HG03432 (cell line): ENCODE results near the gene RBM28.
A peak's percentile ranks its signal among the peaks of the same experiment; 100 is the strongest.

Experiments used
- ATAC-seq: cut with Tn5 transposase; IDR thresholded peaks from one replicate; pipeline ENCODE4 v1.9.1; 2021; ENCODE audit warnings: mild to moderate bottlenecking, moderate library complexity; ENCODE audit not compliant: unreplicated experiment

Gene RBM28

GRCh38 chr7:128343554-128344430 lies at the start of gene RBM28:
TSS of gene RBM28 (minus strand) at chr7:128343908. CDS start at chr7:128343793, 115 bp downstream.
- peak; percentile 98 for ATAC-seq

- no peak for ATAC-seq
These were observed 49.0 kb upstream of the RBM28 start for GRCh38 chr7:128392446-128393327.

- no peak for ATAC-seq
These were observed 48.1 kb upstream of the RBM28 start for GRCh38 chr7:128391805-128392204.

- ATAC-seq = no peak
These were observed 47.3 kb upstream of the RBM28 start for GRCh38 chr7:128390871-128391565.

GRCh38 chr7:128389618-128390329 lies 46.1 kb upstream of the RBM28 start:
- no peak for ATAC-seq

GRCh38 chr7:128389085-128389617 lies 45.4 kb upstream of the RBM28 start:
- ATAC-seq = no peak

GRCh38 chr7:128388145-128388485 lies 44.4 kb upstream of the RBM28 start:
- no peak for ATAC-seq

- ATAC-seq = peak; percentile 79
These were observed 43.8 kb upstream of the RBM28 start for GRCh38 chr7:128387216-128388144.

- no peak for ATAC-seq
These were observed 42.5 kb upstream of the RBM28 start for GRCh38 chr7:128385988-128386925.

- no peak for ATAC-seq
These were observed 41.0 kb upstream of the RBM28 start for GRCh38 chr7:128384726-128385125.

GRCh38 chr7:128383776-128384175 lies 40.1 kb upstream of the RBM28 start:
- ATAC-seq = no peak

GRCh38 chr7:128381161-128381821 lies 37.6 kb upstream of the RBM28 start:
- no peak for ATAC-seq

- no peak for ATAC-seq
These were observed 36.9 kb upstream of the RBM28 start for GRCh38 chr7:128380483-128381106.

- no peak for ATAC-seq
These were observed 36.3 kb upstream of the RBM28 start for GRCh38 chr7:128379900-128380479.

GRCh38 chr7:128378637-128379036 lies 34.9 kb upstream of the RBM28 start:
- no peak for ATAC-seq

- no peak for ATAC-seq
These were observed 32.4 kb upstream of the RBM28 start for GRCh38 chr7:128376077-128376476.

GRCh38 chr7:128374041-128374440 lies 30.3 kb upstream of the RBM28 start:
- ATAC-seq = no peak
